HEK293T (cell line): ENCODE data around the gene RNASE2.

Source experiments
- ELF4 ChIP-seq: fragments of 450-650 bp; IDR thresholded peaks from 2 replicates; pipeline ENCODE4 v1.6.1; 2017; ENCODE audit warnings: antibody characterized with exemption
- PKNOX1 ChIP-seq: fragments of 450-650 bp; IDR thresholded peaks from 2 replicates; pipeline ENCODE4 v1.6.1; 2016
- ZNF384 ChIP-seq: fragments of 450-650 bp; IDR thresholded peaks from 2 replicates; pipeline ENCODE4 v1.6.1; 2016

- TF ChIP-seq ZNF384 (no peak), PKNOX1 (no peak), ELF4 (no peak)
Observed at GRCh38 chr14:21001218-21001617, 45.9 kb downstream of the RNASE2 start.
